SU-DHL-6 (cell line): ENCODE results near the gene SACS.
"Not testable (repeated sequence)": the region's sequence is repeated elsewhere in the genome, so short reads cannot be mapped to it uniquely, and the experiment has no call there.

Experiments used
- CTCF ChIP-seq: fragments of 200-600 bp; sonication (generic); IDR thresholded peaks from one replicate; pipeline ENCODE4 v1.5.1; 2017; ENCODE audit warnings: antibody characterized with exemption, mild to moderate bottlenecking, low read length, moderate library complexity; ENCODE audit not compliant: insufficient read depth, poor library complexity, severe bottlenecking
- EZH2phosphoT487 ChIP-seq: fragments of 200-600 bp; sonication (generic), shearing (Covaris generic); conservative IDR thresholded peaks from 2 replicates; pipeline ENCODE4 v1.6.1; 2018; ENCODE audit warnings: mild to moderate bottlenecking, antibody characterized with exemption, low read length, moderate library complexity, mixed read lengths

- TF ChIP-seq CTCF, EZH2phosphoT487: not testable (repeated sequence)
Observed at GRCh38 chr13:23440324-23440723, 6.8 kb upstream of the SACS start.
